ENCODE results near the gene RFNG.

RFNG gene

DNA sequence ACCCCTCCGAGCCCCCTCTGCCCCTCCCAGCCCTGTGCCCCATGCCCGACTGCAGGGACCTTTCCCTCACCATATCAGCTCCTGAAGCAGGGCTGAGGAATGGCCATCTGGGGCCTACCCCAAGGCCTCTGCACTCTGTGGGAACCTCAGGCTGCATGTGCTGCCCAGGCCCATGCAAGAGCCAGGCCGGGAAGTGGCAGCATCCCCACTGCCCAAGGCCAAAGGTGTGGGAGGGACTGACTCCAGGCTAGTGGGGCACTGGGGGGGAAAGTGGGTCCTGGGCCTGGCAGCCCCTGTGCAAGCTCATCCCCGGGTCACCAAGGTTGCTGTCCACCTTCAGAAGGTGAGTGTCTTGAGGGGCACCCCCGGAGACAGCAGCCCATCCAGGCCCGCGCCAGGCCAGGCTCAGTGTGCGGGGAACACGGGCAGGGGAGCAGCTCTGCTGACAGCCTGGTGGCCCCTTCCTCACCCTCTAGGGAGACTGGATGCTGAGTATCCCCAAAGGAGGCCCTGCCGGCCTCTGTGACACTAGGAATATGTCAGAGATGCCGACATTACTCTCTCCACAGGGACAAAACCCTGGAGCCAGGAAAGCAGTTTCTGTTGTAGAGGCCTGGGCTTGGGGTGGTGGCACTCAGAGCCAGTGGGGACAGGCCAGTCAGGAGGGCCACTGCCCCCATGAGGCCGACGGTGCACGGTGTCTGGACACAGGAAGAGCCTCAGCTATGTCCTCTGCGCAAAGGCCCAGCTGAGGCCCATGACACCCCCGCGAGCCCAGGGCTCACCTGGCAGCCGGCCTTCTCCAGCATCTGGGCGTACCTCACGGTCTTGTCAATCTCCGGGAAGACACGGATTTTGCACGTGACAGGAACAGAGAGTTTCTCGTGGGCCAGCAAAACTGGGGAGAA is 10.7 kb upstream of the RFNG start:
- H3K9me3 ChIP-seq (ENCODE audit: control insufficient read depth, insufficient read depth, low read length): no peaks in the 10 kb centered on the region
- peaks cover 6% of the 10 kb centered on the region; the same call in 1 of the 2 replicates for H4K20me1 ChIP-seq (ENCODE audit: control insufficient read depth, insufficient read depth, low read depth, low read length)
- H3K27ac ChIP-seq (ENCODE audit: low read depth, low read length): no peak overlapping the region
- no peaks in the 10 kb centered on the region for H3F3A ChIP-seq (ENCODE audit: control insufficient read depth, insufficient read depth)
- H3K27me3 ChIP-seq (ENCODE audit: control insufficient read depth, low read length): no peaks in the 10 kb centered on the region
- no peaks in the 10 kb centered on the region for H3K9me2 ChIP-seq (replicated peaks; ENCODE audit: control insufficient read depth, low read length)
- no peak overlapping the region for H3K4me2 ChIP-seq (ENCODE audit: low read length)
- peaks cover 20% of the 10 kb centered on the region for H3K4me1 ChIP-seq (ENCODE audit: control insufficient read depth, low read length)
- no peak overlapping the region for H3K4me3 ChIP-seq (ENCODE audit: low read length)
- H3K79me2 ChIP-seq (ENCODE audit: control insufficient read depth, low read length): peaks cover 36% of the 10 kb centered on the region
- peaks cover 77% of the 10 kb centered on the region for H3K36me3 ChIP-seq (ENCODE audit: control insufficient read depth, low read length)
- TF ChIP-seq, protein P1, sequence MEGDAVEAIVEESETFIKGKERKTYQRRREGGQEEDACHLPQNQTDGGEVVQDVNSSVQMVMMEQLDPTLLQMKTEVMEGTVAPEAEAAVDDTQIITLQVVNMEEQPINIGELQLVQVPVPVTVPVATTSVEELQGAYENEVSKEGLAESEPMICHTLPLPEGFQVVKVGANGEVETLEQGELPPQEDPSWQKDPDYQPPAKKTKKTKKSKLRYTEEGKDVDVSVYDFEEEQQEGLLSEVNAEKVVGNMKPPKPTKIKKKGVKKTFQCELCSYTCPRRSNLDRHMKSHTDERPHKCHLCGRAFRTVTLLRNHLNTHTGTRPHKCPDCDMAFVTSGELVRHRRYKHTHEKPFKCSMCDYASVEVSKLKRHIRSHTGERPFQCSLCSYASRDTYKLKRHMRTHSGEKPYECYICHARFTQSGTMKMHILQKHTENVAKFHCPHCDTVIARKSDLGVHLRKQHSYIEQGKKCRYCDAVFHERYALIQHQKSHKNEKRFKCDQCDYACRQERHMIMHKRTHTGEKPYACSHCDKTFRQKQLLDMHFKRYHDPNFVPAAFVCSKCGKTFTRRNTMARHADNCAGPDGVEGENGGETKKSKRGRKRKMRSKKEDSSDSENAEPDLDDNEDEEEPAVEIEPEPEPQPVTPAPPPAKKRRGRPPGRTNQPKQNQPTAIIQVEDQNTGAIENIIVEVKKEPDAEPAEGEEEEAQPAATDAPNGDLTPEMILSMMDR (IDR thresholded peaks at IDR 0.05; ENCODE audit: low read depth, low read length, poor library complexity, severe bottlenecking): no peak
- no peak for TF ChIP-seq EZH2phosphoT487 (IDR thresholded peaks at IDR 0.05; ENCODE audit: borderline replicate concordance, low read length)

DNA sequence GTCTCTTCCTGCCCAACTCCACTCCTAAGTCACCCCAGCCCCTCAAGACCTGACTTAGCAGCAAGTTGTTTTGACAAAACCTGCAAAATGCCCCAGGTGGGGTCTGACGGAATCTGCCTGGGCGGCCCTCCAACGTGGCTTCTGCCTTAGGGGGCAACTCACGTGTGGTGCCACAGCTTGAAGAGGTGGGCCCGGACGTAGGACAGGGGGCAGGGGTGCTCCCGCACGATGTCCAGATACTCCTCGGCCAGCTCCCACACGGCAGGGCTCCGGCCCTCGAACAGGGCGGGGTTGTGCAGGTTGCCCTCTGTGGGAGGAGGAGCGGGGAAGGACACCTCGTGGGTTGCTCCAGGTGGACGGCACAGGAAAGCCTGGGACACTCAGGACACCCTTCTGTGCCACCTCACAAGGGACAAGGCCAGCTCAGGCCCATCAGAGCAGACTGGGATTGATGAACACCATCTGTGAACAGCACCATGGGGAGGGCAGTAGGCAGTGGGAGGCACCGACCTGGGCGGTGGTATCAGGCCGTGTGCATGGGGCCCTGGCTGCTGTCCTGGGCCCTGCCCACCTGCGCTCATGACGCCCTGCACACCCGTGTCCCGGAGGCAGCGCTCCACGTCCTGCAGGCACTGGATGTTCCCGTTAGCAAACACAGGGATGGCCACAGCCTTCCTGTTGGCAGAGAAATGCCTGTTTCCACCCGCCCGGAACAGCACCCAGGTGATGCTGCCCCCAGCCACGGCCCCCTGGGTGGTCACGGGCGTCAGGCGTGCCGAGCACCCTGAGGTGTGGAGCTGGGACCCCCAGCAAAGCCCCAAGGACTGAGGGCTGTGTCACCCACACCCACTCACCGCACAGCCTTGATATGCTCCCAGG is 9.7 kb upstream of the RFNG start:
- peaks cover 87% of the 10 kb centered on the region for H3K36me3 ChIP-seq (ENCODE audit: control insufficient read depth, low read length)
- no peaks in the 10 kb centered on the region for H3K9me3 ChIP-seq (ENCODE audit: control insufficient read depth, insufficient read depth, low read length)
- no peak overlapping the region for H3K27ac ChIP-seq (ENCODE audit: low read depth, low read length)
- H3F3A ChIP-seq (ENCODE audit: control insufficient read depth, insufficient read depth): no peaks in the 10 kb centered on the region
- TF ChIP-seq EZH2phosphoT487 (IDR thresholded peaks at IDR 0.05; ENCODE audit: borderline replicate concordance, low read length): no peak
- TF ChIP-seq, protein P1 (IDR thresholded peaks at IDR 0.05; ENCODE audit: low read depth, low read length, poor library complexity, severe bottlenecking): no peak
- H3K4me3 ChIP-seq (ENCODE audit: low read length): no peak overlapping the region
- H3K27me3 ChIP-seq (ENCODE audit: control insufficient read depth, low read length): no peaks in the 10 kb centered on the region
- H3K4me2 ChIP-seq (ENCODE audit: low read length): no peak overlapping the region
- no peaks in the 10 kb centered on the region for H3K9me2 ChIP-seq (replicated peaks; ENCODE audit: control insufficient read depth, low read length)
- peaks cover 35% of the 10 kb centered on the region for H3K79me2 ChIP-seq (ENCODE audit: control insufficient read depth, low read length)
- peaks cover 6% of the 10 kb centered on the region; the same call in 1 of the 2 replicates for H4K20me1 ChIP-seq (ENCODE audit: control insufficient read depth, insufficient read depth, low read depth, low read length)
- H3K4me1 ChIP-seq (ENCODE audit: control insufficient read depth, low read length): peaks cover 16% of the 10 kb centered on the region

DNA sequence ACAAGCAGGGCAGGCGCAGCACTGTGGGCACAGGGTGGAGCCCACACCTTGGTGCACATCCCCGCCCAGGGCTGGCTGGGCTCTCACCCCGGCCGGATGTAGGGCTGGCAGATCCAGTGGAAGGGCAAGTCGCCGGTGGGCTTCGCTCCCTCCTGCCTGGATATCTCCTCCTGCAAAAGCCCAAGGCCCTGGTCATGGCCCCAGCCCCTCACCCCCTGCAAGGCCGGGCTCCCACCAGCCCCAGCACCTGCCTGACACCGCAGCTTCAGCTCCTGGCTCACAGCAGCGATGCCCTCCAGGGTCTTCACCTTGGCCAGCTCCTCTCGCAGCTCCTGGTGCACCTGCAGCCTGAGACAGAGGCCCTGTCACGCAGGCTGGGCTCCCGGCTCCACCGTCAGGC is 9.0 kb upstream of the RFNG start:
- peaks cover 29% of the 10 kb centered on the region for H3K79me2 ChIP-seq (ENCODE audit: control insufficient read depth, low read length)
- H3K9me3 ChIP-seq (ENCODE audit: control insufficient read depth, insufficient read depth, low read length): no peaks in the 10 kb centered on the region
- no peak overlapping the region for H3K27ac ChIP-seq (ENCODE audit: low read depth, low read length)
- no peaks in the 10 kb centered on the region for H3K27me3 ChIP-seq (ENCODE audit: control insufficient read depth, low read length)
- H3K4me2 ChIP-seq (ENCODE audit: low read length): no peak overlapping the region
- TF ChIP-seq EZH2phosphoT487 (IDR thresholded peaks at IDR 0.05; ENCODE audit: borderline replicate concordance, low read length): no peak
- TF ChIP-seq, protein P1 (IDR thresholded peaks at IDR 0.05; ENCODE audit: low read depth, low read length, poor library complexity, severe bottlenecking): no peak
- no peak overlapping the region for H3K4me3 ChIP-seq (ENCODE audit: low read length)
- peaks cover 13% of the 10 kb centered on the region for H3K4me1 ChIP-seq (ENCODE audit: control insufficient read depth, low read length)
- H4K20me1 ChIP-seq (ENCODE audit: control insufficient read depth, insufficient read depth, low read depth, low read length): peaks cover 6% of the 10 kb centered on the region; the same call in 1 of the 2 replicates
- H3K9me2 ChIP-seq (replicated peaks; ENCODE audit: control insufficient read depth, low read length): no peaks in the 10 kb centered on the region
- no peaks in the 10 kb centered on the region for H3F3A ChIP-seq (ENCODE audit: control insufficient read depth, insufficient read depth)
- H3K36me3 ChIP-seq (ENCODE audit: control insufficient read depth, low read length): peaks cover 94% of the 10 kb centered on the region
